ENCODE data around the gene NR1H3. TPM values are rescaled to one million over a fixed set of nuclear protein-coding genes. Genes with fewer than 3 reads are reported as not detected.

Gene NR1H3
- total RNA-seq, 1 donor from 2014 or later: 19.1 TPM

Other genes with a start within 250 kb of the NR1H3 start
- gene ARFGAP2, start 81.1 kb upstream of the NR1H3 start, total RNA-seq: 46.1 TPM
- gene PACSIN3, start 71.6 kb upstream of the NR1H3 start, total RNA-seq: 175 TPM
- gene DDB2, start 43.0 kb upstream of the NR1H3 start, total RNA-seq: 9.3 TPM
- 18.4 TPM for gene ACP2, start 9.2 kb upstream of the NR1H3 start, total RNA-seq
- gene MADD, start 12.1 kb downstream of the NR1H3 start, total RNA-seq: 39.7 TPM
- gene MYBPC3, start 94.7 kb downstream of the NR1H3 start, total RNA-seq: 2,568 TPM
- gene SPI1, start 120.6 kb downstream of the NR1H3 start, total RNA-seq: 11.1 TPM
- 34.5 TPM for gene SLC39A13, start 150.6 kb downstream of the NR1H3 start, total RNA-seq
- 166 TPM for gene PSMC3, start 168.4 kb downstream of the NR1H3 start, total RNA-seq
- gene RAPSN, start 191.1 kb downstream of the NR1H3 start, total RNA-seq: 6.7 TPM

All from Right ventricle myocardium superior (tissue), 1 donor.